ENCODE measurements around the gene SUMF1.

The SUMF1 gene

DNA sequence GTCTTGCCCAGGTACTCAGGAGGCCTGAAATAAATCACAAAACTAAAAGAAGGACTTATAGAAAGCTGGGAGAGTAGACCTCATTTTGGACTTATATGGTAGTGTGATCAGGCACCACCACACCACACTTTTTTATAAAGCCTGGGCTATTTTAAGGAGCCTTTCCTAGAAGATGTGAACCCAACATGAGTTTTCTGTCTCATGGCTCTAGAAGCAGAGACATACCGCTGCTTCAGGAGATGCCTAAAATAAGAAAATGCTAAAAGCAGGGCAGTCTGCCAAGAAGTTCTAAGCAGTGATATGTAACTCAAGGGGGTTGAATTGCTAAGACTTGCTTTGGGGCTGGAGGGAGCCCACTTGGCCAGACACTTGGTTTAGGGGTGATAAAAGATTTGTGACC, 49.6 kb downstream of the SUMF1 start:
- TF ChIP-seq, protein P1, sequence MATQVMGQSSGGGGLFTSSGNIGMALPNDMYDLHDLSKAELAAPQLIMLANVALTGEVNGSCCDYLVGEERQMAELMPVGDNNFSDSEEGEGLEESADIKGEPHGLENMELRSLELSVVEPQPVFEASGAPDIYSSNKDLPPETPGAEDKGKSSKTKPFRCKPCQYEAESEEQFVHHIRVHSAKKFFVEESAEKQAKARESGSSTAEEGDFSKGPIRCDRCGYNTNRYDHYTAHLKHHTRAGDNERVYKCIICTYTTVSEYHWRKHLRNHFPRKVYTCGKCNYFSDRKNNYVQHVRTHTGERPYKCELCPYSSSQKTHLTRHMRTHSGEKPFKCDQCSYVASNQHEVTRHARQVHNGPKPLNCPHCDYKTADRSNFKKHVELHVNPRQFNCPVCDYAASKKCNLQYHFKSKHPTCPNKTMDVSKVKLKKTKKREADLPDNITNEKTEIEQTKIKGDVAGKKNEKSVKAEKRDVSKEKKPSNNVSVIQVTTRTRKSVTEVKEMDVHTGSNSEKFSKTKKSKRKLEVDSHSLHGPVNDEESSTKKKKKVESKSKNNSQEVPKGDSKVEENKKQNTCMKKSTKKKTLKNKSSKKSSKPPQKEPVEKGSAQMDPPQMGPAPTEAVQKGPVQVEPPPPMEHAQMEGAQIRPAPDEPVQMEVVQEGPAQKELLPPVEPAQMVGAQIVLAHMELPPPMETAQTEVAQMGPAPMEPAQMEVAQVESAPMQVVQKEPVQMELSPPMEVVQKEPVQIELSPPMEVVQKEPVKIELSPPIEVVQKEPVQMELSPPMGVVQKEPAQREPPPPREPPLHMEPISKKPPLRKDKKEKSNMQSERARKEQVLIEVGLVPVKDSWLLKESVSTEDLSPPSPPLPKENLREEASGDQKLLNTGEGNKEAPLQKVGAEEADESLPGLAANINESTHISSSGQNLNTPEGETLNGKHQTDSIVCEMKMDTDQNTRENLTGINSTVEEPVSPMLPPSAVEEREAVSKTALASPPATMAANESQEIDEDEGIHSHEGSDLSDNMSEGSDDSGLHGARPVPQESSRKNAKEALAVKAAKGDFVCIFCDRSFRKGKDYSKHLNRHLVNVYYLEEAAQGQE (IDR thresholded peaks at IDR 0.05; ENCODE audit: insufficient read depth in 1 of 2, low read depth in 2 of 2, low read length in 2 of 2) = no peak
- TF ChIP-seq POLR2AphosphoS5 (IDR thresholded peaks at IDR 0.05; ENCODE audit: low read depth, low read length) (no peak), SIN3A (IDR thresholded peaks at IDR 0.05; ENCODE audit: borderline replicate concordance, insufficient read depth, low read length) (no peak), FOXP2 (optimal IDR thresholded peaks at IDR 0.05; ENCODE audit: borderline replicate concordance, extremely low read depth, extremely low read length, insufficient read depth) (no peak), TAF1 (IDR thresholded peaks at IDR 0.05; ENCODE audit: borderline replicate concordance, insufficient read depth, low read length) (no peak)

DNA sequence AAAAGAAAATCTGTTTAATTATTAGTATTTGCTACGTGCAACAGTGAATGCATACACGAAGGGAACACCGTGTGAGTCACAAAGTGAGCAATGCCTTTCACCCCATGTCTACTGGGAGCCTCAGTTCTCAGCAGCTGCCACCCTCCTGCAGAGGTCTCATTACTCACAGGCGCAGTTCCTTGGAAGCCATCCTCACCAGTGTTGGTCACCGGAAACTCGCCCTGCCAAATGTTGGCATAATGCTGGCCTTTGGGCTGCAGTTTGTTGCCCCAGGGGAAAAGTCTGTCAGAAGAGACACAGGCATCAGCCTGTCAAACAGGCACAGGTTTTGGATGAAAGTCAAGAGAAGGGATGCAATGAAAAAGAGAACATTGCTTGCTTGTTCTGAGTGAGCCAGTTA, 50.1 kb downstream of the SUMF1 start:
- TF ChIP-seq, protein P1 (IDR thresholded peaks at IDR 0.05; ENCODE audit: insufficient read depth in 1 of 2, low read depth in 2 of 2, low read length in 2 of 2) = no peak

GRCh38 chr3:4416427-4416945, 50.6 kb downstream of the SUMF1 start:
- no peak for TF ChIP-seq SIN3A (IDR thresholded peaks at IDR 0.05; ENCODE audit: borderline replicate concordance, insufficient read depth, low read length)

- TF ChIP-seq TAF1 (IDR thresholded peaks at IDR 0.05; ENCODE audit: borderline replicate concordance, insufficient read depth, low read length) = no peak
Measured at GRCh38 chr3:4413467-4413866, 53.6 kb downstream of the SUMF1 start.

GRCh38 chr3:4411833-4412232, 55.2 kb downstream of the SUMF1 start:
- TF ChIP-seq, protein P1 (IDR thresholded peaks at IDR 0.05; ENCODE audit: insufficient read depth in 1 of 2, low read depth in 2 of 2, low read length in 2 of 2) = no peak
- TF ChIP-seq FOXP2 (optimal IDR thresholded peaks at IDR 0.05; ENCODE audit: borderline replicate concordance, extremely low read depth, extremely low read length, insufficient read depth) = no peak
- TF ChIP-seq POLR2AphosphoS5 (IDR thresholded peaks at IDR 0.05; ENCODE audit: low read depth, low read length) = no peak
- TF ChIP-seq SIN3A (IDR thresholded peaks at IDR 0.05; ENCODE audit: borderline replicate concordance, insufficient read depth, low read length) = no peak
- TF ChIP-seq TAF1 (IDR thresholded peaks at IDR 0.05; ENCODE audit: borderline replicate concordance, insufficient read depth, low read length) = no peak

- no peak for TF ChIP-seq TAF1 (IDR thresholded peaks at IDR 0.05; ENCODE audit: borderline replicate concordance, insufficient read depth, low read length)
- TF ChIP-seq POLR2AphosphoS5 (IDR thresholded peaks at IDR 0.05; ENCODE audit: low read depth, low read length) = no peak
- TF ChIP-seq, protein P1 (IDR thresholded peaks at IDR 0.05; ENCODE audit: insufficient read depth in 1 of 2, low read depth in 2 of 2, low read length in 2 of 2) = no peak
- TF ChIP-seq SIN3A (IDR thresholded peaks at IDR 0.05; ENCODE audit: borderline replicate concordance, insufficient read depth, low read length) = no peak
- no peak for TF ChIP-seq FOXP2 (optimal IDR thresholded peaks at IDR 0.05; ENCODE audit: borderline replicate concordance, extremely low read depth, extremely low read length, insufficient read depth)
Measured at GRCh38 chr3:4411236-4411635, 55.8 kb downstream of the SUMF1 start.

Data from PFSK-1 (cell line).